HFFc6 (cell line): Measurements from ENCODE around the gene ATP5MC3. TPM values are rescaled to one million over a fixed set of nuclear protein-coding genes. Genes with fewer than 3 reads are reported as not detected.

Source experiments
- DNase-seq: peaks from one replicate; pipeline ENCODE4 v3.0.0-alpha.2; 2018
- H3K27ac Mint-ChIP-seq: 2 replicates; pipeline ENCODE4 v1.8.0; 2020; ENCODE audit warnings: mild to moderate bottlenecking, mixed read lengths
- H3K27me3 Mint-ChIP-seq: 2 replicates; pipeline ENCODE4 v1.8.0; 2021; ENCODE audit warnings: mild to moderate bottlenecking, moderate library complexity, mixed read lengths; ENCODE audit not compliant: insufficient read depth
- H3K36me3 Mint-ChIP-seq: 2 replicates; pipeline ENCODE4 v1.8.0; 2021; ENCODE audit warnings: low read depth, mixed read lengths
- H3K4me1 Mint-ChIP-seq: 2 replicates; pipeline ENCODE4 v1.8.0; 2020; ENCODE audit warnings: low read depth, mixed read lengths
- H3K4me3 Mint-ChIP-seq: 2 replicates; pipeline ENCODE4 v1.8.0; 2020; ENCODE audit warnings: mild to moderate bottlenecking, moderate library complexity, mixed read lengths
- H3K9me3 Mint-ChIP-seq: 2 replicates; pipeline ENCODE4 v1.8.0; 2020; ENCODE audit warnings: mild to moderate bottlenecking, mixed read lengths
- total RNA-seq, 6 experiments: library from RNA; stranded (reverse); fragmentation: NEBNext Ultra II Directional; extraction: Animal tissue kit (Norgen Biotek cat#: 25700); gene quantifications; 2 replicates in 1 of 6; 3 replicates in 5 of 6; pipeline ENCODE4 v1.2.3, GENCODE V29; 2021
- TF ChIP-seq, protein P1 (sequence below): fragments of 200-600 bp; sonication (generic); IDR thresholded peaks from 2 replicates; pipeline ENCODE4 v1.5.0; 2021; ENCODE audit warnings: antibody characterized with exemption, mild to moderate bottlenecking

The ATP5MC3 gene
- total RNA-seq, 6 experiments from 2014 or later = 291 to 313 (median 301) TPM

DNA sequence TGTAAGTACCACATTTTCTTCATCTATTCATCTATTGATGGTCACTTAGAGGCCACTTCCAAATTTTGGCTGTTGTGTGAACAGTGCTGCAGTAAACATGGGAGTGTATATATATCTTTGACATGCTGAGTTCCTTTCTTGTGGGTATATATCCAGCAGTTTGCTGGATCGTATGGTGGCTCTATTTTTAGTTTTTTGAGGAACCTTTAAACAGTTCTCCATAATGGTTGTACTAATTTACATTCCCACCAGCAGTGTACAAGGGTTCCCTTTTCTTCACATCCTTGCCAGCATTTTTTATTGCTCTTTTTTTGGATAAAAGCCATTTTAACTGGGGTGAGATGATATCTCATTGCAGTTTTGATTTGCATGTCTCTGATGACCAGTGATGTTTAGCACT, 7.3 kb upstream of the ATP5MC3 start:
- H3K4me1 Mint-ChIP-seq = no peaks in the 10 kb centered on the region
- TF ChIP-seq, protein P1, sequence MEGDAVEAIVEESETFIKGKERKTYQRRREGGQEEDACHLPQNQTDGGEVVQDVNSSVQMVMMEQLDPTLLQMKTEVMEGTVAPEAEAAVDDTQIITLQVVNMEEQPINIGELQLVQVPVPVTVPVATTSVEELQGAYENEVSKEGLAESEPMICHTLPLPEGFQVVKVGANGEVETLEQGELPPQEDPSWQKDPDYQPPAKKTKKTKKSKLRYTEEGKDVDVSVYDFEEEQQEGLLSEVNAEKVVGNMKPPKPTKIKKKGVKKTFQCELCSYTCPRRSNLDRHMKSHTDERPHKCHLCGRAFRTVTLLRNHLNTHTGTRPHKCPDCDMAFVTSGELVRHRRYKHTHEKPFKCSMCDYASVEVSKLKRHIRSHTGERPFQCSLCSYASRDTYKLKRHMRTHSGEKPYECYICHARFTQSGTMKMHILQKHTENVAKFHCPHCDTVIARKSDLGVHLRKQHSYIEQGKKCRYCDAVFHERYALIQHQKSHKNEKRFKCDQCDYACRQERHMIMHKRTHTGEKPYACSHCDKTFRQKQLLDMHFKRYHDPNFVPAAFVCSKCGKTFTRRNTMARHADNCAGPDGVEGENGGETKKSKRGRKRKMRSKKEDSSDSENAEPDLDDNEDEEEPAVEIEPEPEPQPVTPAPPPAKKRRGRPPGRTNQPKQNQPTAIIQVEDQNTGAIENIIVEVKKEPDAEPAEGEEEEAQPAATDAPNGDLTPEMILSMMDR = no peak
- H3K27me3 Mint-ChIP-seq = peaks cover 6% of the 10 kb centered on the region
- H3K4me3 Mint-ChIP-seq = no peak overlapping the region
- no peak for DNase-seq
- H3K36me3 Mint-ChIP-seq = no peaks in the 10 kb centered on the region
- no peak overlapping the region for H3K27ac Mint-ChIP-seq
- H3K9me3 Mint-ChIP-seq = peaks cover 8% of the 10 kb centered on the region

DNA sequence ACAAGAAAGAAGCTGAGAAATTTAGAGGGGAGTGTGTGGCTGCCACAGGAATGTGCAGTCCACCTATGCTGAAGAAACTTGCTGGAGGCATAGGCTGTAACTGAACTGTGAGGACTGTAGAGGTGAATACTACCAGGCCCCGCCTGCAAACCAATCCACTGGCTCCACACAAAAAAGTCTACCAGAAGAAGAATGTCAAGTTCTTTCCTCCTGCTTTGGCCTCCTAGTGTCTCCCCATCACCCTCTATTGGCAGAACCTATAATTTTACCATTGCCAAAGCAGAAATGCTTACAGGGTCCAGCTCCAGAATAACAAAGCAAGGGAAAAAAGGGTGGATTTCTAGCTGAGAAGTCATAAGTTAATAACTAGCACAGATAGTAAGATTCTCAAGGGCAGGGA, 5.9 kb upstream of the ATP5MC3 start:
- Mint-ChIP-seq H3K27me3 (peaks cover 5% of the 10 kb centered on the region), H3K4me3 (no peak overlapping the region), H3K27ac (no peak overlapping the region), H3K36me3 (no peaks in the 10 kb centered on the region), H3K9me3 (peaks cover 8% of the 10 kb centered on the region), H3K4me1 (no peaks in the 10 kb centered on the region)
- TF ChIP-seq, protein P1 = peak; percentile 60
- DNase-seq = peak; percentile 50

DNA sequence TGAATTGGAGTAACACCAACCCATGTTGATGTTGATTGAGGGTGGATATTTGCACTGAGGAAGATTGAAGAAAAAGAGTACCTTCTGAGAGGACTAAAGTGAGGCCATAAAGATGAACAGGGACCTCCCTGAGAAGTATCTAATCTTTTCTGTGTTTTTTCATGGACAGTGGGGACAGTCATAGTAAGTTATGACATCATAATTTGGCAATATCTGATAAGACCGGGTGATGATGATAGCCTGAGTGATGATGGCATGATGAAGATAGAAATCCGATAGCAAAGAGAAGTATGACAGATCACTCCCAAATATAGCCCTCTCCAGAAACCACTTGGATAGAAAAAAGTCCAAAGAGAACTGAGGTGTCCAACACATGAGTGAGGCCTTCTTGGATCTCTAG, 2.2 kb upstream of the ATP5MC3 start:
- no peaks in the 10 kb centered on the region for H3K27me3 Mint-ChIP-seq
- H3K27ac Mint-ChIP-seq = no peak overlapping the region

DNA sequence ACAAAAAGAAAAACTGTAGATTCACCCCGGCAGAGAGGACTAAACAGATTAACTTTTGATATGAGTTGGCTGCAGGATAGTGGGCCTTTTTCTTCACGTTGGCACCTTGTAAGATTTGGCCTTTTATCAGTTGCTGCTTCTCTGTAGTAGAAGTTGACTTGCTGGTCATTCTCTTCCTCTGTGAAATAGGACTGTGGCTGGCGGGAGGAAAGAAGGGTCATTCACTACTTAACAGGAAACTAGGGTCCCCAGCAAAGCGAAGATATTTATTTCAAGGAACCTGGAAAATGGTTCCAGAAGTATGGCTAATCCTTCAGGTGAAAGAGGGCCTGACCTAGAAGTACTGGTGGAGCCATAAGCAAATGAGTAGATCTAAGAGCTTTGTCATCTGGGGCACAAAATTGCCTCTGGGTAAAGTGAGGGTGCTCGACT, 383 bp upstream of the ATP5MC3 start:
- Mint-ChIP-seq H3K36me3 (peaks cover 20% of the 10 kb centered on the region), H3K4me1 (peaks cover 26% of the 10 kb centered on the region), H3K27ac (peak overlapping the region; percentile 93), H3K9me3 (no peaks in the 10 kb centered on the region), H3K27me3 (no peaks in the 10 kb centered on the region), H3K4me3 (peak overlapping the region; percentile 95)
- TF ChIP-seq, protein P1 = no peak
- DNase-seq = no peak

More for the DNA sequence above, 2.2 kb upstream of the ATP5MC3 start:
- H3K9me3 Mint-ChIP-seq = no peaks in the 10 kb centered on the region
- TF ChIP-seq, protein P1 = no peak
- H3K4me1 Mint-ChIP-seq = peaks cover 21% of the 10 kb centered on the region
- no peak for DNase-seq
- H3K36me3 Mint-ChIP-seq = peaks cover 15% of the 10 kb centered on the region
- H3K4me3 Mint-ChIP-seq = no peak overlapping the region

DNA sequence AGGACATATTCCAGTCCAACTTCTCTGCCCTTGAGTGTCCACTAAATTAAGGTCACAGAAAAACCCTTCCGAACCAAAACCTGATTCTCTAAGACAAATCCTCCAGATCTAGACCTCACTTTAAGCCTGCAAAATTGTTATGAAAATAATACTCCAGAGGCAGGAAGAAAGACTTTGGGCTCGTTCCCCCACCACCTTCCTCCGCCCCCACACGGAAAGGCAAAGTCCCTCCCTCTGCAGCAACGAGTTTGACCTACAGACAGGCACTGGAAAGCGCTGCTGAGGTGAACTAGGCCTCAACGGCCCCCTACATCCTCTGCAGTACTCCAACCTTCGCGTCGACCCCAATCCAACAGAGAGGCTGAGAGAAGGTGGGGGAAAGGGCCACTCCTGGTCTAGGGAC, 808 bp downstream of the ATP5MC3 start:
- TF ChIP-seq, protein P1 = no peak
- Mint-ChIP-seq H3K27me3 (no peaks in the 10 kb centered on the region), H3K4me1 (peaks cover 38% of the 10 kb centered on the region), H3K36me3 (peaks cover 26% of the 10 kb centered on the region), H3K4me3 (peak overlapping the region; percentile 95), H3K27ac (peak overlapping the region; percentile 93), H3K9me3 (no peaks in the 10 kb centered on the region)
- DNase-seq = peak; percentile 27

DNA sequence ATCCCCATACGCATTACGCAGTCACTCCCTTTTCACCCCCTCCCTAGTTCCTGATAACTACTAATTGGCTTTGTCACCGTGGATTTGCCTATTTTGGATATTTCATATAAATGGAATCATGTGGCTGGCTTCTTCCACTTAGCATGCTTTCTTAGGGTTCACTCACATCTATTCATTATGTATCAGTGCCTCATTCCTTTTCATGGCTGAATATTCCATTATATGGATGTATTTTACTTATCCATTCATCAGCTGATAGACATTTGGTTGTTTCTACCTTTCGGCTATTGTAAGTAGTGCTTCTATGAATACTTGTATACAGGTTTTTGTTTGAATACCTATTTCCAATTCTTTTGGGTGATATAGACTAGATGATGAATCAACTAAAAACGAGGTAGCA, 4.9 kb downstream of the ATP5MC3 start:
- peaks cover 31% of the 10 kb centered on the region for H3K36me3 Mint-ChIP-seq
- no peaks in the 10 kb centered on the region for H3K27me3 Mint-ChIP-seq
- no peaks in the 10 kb centered on the region for H3K9me3 Mint-ChIP-seq
- no peak for DNase-seq
- no peak overlapping the region; the same call in 1 of the 2 replicates for H3K4me3 Mint-ChIP-seq
- peaks cover 36% of the 10 kb centered on the region for H3K4me1 Mint-ChIP-seq
- TF ChIP-seq, protein P1 = no peak
- peak overlapping the region; percentile 18; the same call in 1 of the 2 replicates for H3K27ac Mint-ChIP-seq
